Renal cortex interstitium (tissue), 11 donors: ENCODE data around the gene YY1. TPM values are rescaled to one million over a fixed set of nuclear protein-coding genes. Genes with fewer than 3 reads are reported as not detected.
"Not testable (repeated sequence)": the region's sequence is repeated elsewhere in the genome, so short reads cannot be mapped to it uniquely, and the experiment has no call there.

Experiments
- DNase-seq, 11 donors: peaks; one replicate each; pipeline ENCODE4 v3.0.0-alpha.2; 2013; ENCODE audit warnings: low read depth in 9 of 11, low spot score in 4 of 11; ENCODE audit errors: extremely low read depth in 1 of 11
- polyA plus RNA-seq, 3 donors: library from polyadenylated mRNA; unstranded; fragments of 120-200 nt; gene quantifications; one replicate each; pipeline ENCODE4 v1.2.1, GENCODE V29; 2013; ENCODE audit not compliant: insufficient read length in 3 of 3

Gene YY1
- polyA plus RNA-seq, 3 donors = 127 to 160 (median 143) TPM

GRCh38 chr14:100290607-100291304 is 51.8 kb downstream of the YY1 start:
- no peak for DNase-seq

- no peak for DNase-seq
Observed at GRCh38 chr14:100291305-100292075, 52.5 kb downstream of the YY1 start.

DNA sequence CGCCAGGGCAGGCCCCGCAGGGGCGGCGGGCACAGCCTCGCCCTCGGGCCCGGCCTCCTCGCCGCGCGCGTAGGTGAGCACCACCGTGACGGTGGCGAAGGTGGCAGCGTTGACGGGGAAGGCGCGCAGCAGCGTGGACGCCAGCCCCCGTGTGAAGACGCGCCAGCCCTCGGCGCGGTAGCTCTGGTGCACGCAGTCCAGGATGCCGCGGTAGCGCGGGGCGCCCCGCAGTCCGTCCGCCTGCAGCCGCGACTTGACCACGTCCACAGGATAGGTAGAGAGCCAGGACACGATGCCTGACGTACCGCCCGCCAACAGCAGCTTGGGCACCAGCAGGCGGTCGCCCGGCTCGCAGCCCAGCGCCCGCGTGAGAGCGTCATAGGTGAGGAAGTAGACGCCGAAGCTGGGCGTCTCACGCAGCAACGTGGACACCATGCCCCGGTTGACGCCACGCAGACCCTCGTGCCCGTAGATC is 53.4 kb downstream of the YY1 start:
- DNase-seq = no peak

DNA sequence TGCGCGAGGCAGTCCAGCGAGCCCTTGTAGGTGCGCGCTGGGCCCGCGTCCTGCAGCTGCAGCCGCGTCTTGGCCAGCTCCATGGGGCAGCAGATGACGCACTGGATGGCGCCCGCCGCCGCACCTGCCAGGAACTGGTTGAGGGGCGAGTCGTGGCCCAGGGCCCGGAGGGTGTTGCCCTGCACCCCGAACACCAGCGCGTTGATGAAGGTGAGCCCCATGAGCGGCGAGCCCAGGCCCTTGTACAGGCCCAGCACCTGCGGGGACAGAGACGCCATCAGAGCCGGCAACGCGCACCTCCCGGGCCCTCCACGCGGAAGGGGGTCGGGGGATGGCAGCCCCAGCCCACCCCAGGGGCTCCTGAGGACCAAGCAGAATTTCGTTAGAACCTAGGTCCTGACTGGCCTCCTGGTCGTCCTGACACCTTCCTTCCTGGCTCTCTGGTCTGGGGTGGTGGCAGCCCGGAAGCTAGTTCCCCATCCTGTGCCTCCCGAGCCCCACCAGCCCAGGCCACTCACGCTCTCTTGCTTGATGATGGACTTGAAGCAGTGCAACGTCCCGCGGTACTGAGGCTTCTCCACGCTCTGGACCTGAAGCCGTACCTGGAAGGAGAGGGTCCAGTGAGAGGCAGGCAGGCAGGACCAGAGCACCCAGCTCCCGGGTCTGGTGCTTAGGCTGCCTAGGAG is 54.0 kb downstream of the YY1 start:
- no peak for DNase-seq

GRCh38 chr14:100293497-100294212 is 54.7 kb downstream of the YY1 start:
- no peak for DNase-seq

GRCh38 chr14:100294213-100294962 is 55.4 kb downstream of the YY1 start:
- peak in 2 of 11 donors; percentile 19 to 49 for DNase-seq

GRCh38 chr14:100294963-100295330 is 56.0 kb downstream of the YY1 start:
- DNase-seq = no peak

- DNase-seq = no peak
Observed at GRCh38 chr14:100295376-100296105, 56.6 kb downstream of the YY1 start.

GRCh38 chr14:100296106-100296651 is 57.2 kb downstream of the YY1 start:
- no peak for DNase-seq

DNA sequence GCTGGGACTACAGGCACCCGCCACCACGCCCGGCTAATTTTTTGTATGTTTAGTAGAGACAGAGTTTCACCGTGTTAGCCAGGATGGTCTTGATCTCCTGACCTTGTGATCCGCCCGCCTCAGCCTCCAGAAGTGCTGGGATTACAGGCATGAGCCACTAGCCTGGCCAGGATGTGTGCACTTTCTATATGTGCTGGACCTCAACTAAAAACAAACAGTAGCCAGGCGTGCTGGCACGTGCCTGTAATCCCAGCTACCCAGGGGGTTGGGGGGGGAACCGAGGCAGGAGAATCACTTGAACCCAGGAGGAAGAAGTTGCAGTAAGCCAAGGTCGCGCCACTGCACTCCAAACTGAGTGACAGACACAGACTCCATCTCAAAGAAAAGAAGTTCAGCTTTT is 57.8 kb downstream of the YY1 start:
- not testable (repeated sequence) for DNase-seq

GRCh38 chr14:100297320-100298300 is 58.7 kb downstream of the YY1 start:
- DNase-seq = no peak

GRCh38 chr14:100298551-100299237 is 59.8 kb downstream of the YY1 start:
- DNase-seq = no peak

DNA sequence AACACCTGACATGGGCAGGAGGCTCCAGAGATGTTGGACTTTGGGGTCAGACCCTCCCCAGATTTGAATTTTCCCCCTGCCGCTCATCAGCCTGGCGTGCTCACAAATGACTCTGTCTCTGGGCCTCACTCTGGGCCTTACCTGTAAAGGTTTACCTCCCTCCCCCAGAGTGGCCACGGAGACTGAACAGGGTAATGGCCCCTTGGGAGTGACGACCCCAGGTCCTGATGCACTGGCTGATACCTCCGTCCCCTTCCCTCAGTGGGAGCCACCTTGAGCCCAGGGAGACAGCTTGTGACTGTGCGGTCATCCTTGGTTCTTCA is 60.3 kb downstream of the YY1 start:
- DNase-seq = no peak

GRCh38 chr14:100302616-100303015 is 63.7 kb downstream of the YY1 start:
- no peak for DNase-seq

DNA sequence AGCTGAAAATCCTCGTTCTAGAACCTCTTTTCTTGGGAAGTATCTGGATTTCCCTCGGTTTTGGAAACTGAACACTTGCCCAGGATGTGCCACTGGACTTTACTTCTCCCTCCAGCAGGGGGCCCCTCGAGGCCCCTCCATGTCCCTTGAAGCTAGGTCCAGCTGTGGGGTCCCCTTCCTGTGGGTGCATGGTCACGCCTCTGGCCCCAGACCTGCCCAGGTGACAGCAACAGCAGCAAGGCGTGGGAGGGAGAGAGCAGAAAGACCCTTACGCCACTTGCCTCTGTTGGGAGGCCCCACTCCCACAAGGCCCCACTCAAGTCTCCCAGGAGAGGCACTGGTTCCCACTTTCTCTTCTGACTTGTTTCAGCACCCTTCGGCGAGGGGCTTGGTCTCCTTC is 64.2 kb downstream of the YY1 start:
- DNase-seq = no peak

- no peak for DNase-seq
Observed at GRCh38 chr14:100303925-100304324, 65.0 kb downstream of the YY1 start.
